SK-N-SH (cell line): ENCODE data around the gene PRKG1. TPM values are rescaled to one million over a fixed set of nuclear protein-coding genes. Genes with fewer than 3 reads are reported as not detected.

Experiments
- CTCF ChIA-PET: fragments of 300-600, 350-600 bp; formaldehyde crosslinking; extraction: SDS; loops from one replicate; lab custom pipeline; 2021; lab: Yijun Ruan, JAX
- POLR2A ChIA-PET: fragments of 350-600 bp; sonication (Branson Sonifier 250); formaldehyde crosslinking; extraction: SDS; loops from one replicate; lab custom pipeline; 2020; ENCODE audit warnings: antibody characterized with exemption, inconsistent platforms; lab: Yijun Ruan, JAX
- DNase-seq: peaks from one replicate; pipeline ENCODE4 v3.0.0; 2012
- H2AFZ ChIP-seq: fragments of 200-600 bp; sonication (generic); 2 replicates; pipeline ENCODE4 v1.8.1; 2016; ENCODE audit warnings: antibody characterized with exemption, mild to moderate bottlenecking, low read depth
- H3F3A ChIP-seq: fragments of 200-600 bp; sonication (generic); replicated peaks from 2 replicates; pipeline ENCODE3; 2016; ENCODE audit warnings: antibody characterized with exemption, mild to moderate bottlenecking; ENCODE audit not compliant: insufficient read depth
- H3K27ac ChIP-seq, 2 experiments: fragments of 200-500 bp in 1 of 2; fragments of 200-600 bp in 1 of 2; sonication (Bioruptor generic) in 1 of 2; sonication (generic), shearing (Covaris generic) in 1 of 2; 2 replicates each; pipeline versions ENCODE4 v1.5.1 to v1.6.1; 2014 to 2016; ENCODE audit warnings: low read depth in 2 of 2, inconsistent platforms in 1 of 2, low read length in 1 of 2, mild to moderate bottlenecking in 1 of 2, mixed read lengths in 1 of 2
- H3K27me3 ChIP-seq: fragments of 200-600 bp; sonication (generic), shearing (Covaris generic); 2 replicates; pipeline ENCODE4 v1.6.1; 2016; ENCODE audit warnings: mixed run types; ENCODE audit not compliant: insufficient read depth
- H3K36me3 ChIP-seq, 2 experiments: fragments of 200-500 bp in 1 of 2; fragments of 200-600 bp in 1 of 2; sonication (Bioruptor generic) in 1 of 2; sonication (generic) in 1 of 2; replicated peaks in 1 of 2; 2 replicates each; pipeline versions ENCODE3 to v1.5.1; 2014 to 2016; ENCODE audit warnings: low read length in 1 of 2, mild to moderate bottlenecking in 1 of 2; ENCODE audit not compliant: insufficient read depth in 2 of 2, control insufficient read depth in 1 of 2
- H3K4me1 ChIP-seq, 2 experiments: fragments of 200-500 bp in 1 of 2; fragments of 200-600 bp in 1 of 2; sonication (Bioruptor generic) in 1 of 2; sonication (generic), shearing (Covaris generic) in 1 of 2; 2 replicates each; pipeline versions ENCODE4 v1.5.1 to v1.6.1; 2014 to 2016; ENCODE audit warnings: low read depth in 1 of 2, low read length in 1 of 2, mixed run types in 1 of 2; ENCODE audit not compliant: insufficient read depth in 2 of 2, control insufficient read depth in 1 of 2
- H3K4me2 ChIP-seq: fragments of 200-600 bp; sonication (generic), shearing (Covaris generic); 2 replicates; pipeline ENCODE4 v1.6.1; 2017; ENCODE audit warnings: mixed run types
- H3K4me3 ChIP-seq, 2 experiments: fragments of 200-500 bp in 1 of 2; fragments of 200-600 bp in 1 of 2; sonication (Bioruptor generic) in 1 of 2; sonication (generic), shearing (Covaris generic) in 1 of 2; 2 replicates each; pipeline versions ENCODE4 v1.5.1 to v1.8.1; 2014 to 2016; ENCODE audit warnings: low read depth in 2 of 2, inconsistent platforms in 1 of 2, low read length in 1 of 2, mild to moderate bottlenecking in 1 of 2, mixed read lengths in 1 of 2, moderate library complexity in 1 of 2
- H3K79me2 ChIP-seq: fragments of 200-600 bp; sonication (generic); 2 replicates; pipeline ENCODE4 v1.8.1; 2017; ENCODE audit warnings: mild to moderate bottlenecking; ENCODE audit not compliant: insufficient read depth
- H3K9ac ChIP-seq: fragments of 200-600 bp; sonication (generic); 2 replicates; pipeline ENCODE4 v1.6.1; 2017; ENCODE audit warnings: mixed run types
- H3K9me2 ChIP-seq: fragments of 200-600 bp; sonication (generic); 2 replicates; pipeline ENCODE4 v1.6.1; 2017; ENCODE audit warnings: mixed run types
- H3K9me3 ChIP-seq: fragments of 200-600 bp; sonication (generic); 2 replicates; pipeline ENCODE4 v1.6.1; 2017; ENCODE audit warnings: mixed run types, mild to moderate bottlenecking, moderate library complexity
- H4K20me1 ChIP-seq: fragments of 200-600 bp; sonication (generic); 2 replicates; pipeline ENCODE4 v1.6.1; 2017; ENCODE audit warnings: mild to moderate bottlenecking, mixed run types; ENCODE audit not compliant: insufficient read depth
- EZH2phosphoT487 ChIP-seq: fragments of 200-600 bp; sonication (generic); IDR thresholded peaks from 2 replicates; pipeline ENCODE4 v1.6.1; 2017; ENCODE audit warnings: low read depth, mixed run types, mild to moderate bottlenecking, antibody characterized with exemption, moderate library complexity, borderline replicate concordance
- FOXJ3 ChIP-seq: sonication (generic); formaldehyde crosslinking; IDR thresholded peaks from 2 replicates; pipeline ENCODE4 v1.5.1; 2020; ENCODE audit warnings: mild to moderate bottlenecking, missing genetic modification reagents
- FOXM1 ChIP-seq: IDR thresholded peaks from 2 replicates; pipeline ENCODE4 v1.4.0; 2012; ENCODE audit warnings: low read depth, mild to moderate bottlenecking
- GABPA ChIP-seq: IDR thresholded peaks from 2 replicates; pipeline ENCODE4 v1.4.0; 2012; ENCODE audit warnings: low read depth, mild to moderate bottlenecking
- MAX ChIP-seq: IDR thresholded peaks from 2 replicates; pipeline ENCODE4 v1.4.0; 2012; ENCODE audit warnings: low read depth
- MEF2A ChIP-seq: IDR thresholded peaks from 2 replicates; pipeline ENCODE4 v1.4.0; 2012; ENCODE audit warnings: low read depth, borderline replicate concordance
- NFIC ChIP-seq: IDR thresholded peaks from 2 replicates; pipeline ENCODE4 v1.4.0; 2012; ENCODE audit warnings: borderline replicate concordance
- REST ChIP-seq: IDR thresholded peaks from 2 replicates; pipeline ENCODE4 v1.6.1; 2012; ENCODE audit warnings: mild to moderate bottlenecking, low read depth, low read length, moderate library complexity
- RFX5 ChIP-seq: IDR thresholded peaks from 2 replicates; pipeline ENCODE4 v1.6.1; 2012; ENCODE audit warnings: mild to moderate bottlenecking, improper control_type of control experiment, low read length
- RXRA ChIP-seq: IDR thresholded peaks from 2 replicates; pipeline ENCODE4 v1.4.0; 2012; ENCODE audit warnings: low read depth, mild to moderate bottlenecking, borderline replicate concordance
- TAF1 ChIP-seq: IDR thresholded peaks from 2 replicates; pipeline ENCODE4 v1.6.1; 2012; ENCODE audit warnings: low read depth, mild to moderate bottlenecking, low read length, moderate library complexity, borderline replicate concordance
- ZBTB33 ChIP-seq: IDR thresholded peaks from 2 replicates; pipeline ENCODE4 v1.4.0; 2012; ENCODE audit warnings: low read depth, borderline replicate concordance
- polyA plus RNA-seq, 3 experiments: library from polyadenylated mRNA; depleted of rRNA; stranded (reverse); fragments of >200 nt; gene quantifications; 2 replicates each; pipeline ENCODE4 v1.2.3, GENCODE V29; 2012

The PRKG1 gene
- polyA plus RNA-seq, 1 of the 3 experiments (the other 2 are of a cell fraction) = 4.1 TPM

- no peaks in the 10 kb centered on the region for H3K27me3 ChIP-seq
- no peaks in the 10 kb centered on the region for H4K20me1 ChIP-seq
- no peak overlapping the region for H3K9ac ChIP-seq
- H2AFZ ChIP-seq = no peak overlapping the region
- H3K27ac ChIP-seq = peak overlapping the region in 1 of 2 experiments; percentile 64; a peak in 1 of 4 replicates
- no peaks in the 10 kb centered on the region for H3K9me2 ChIP-seq
- H3F3A ChIP-seq = no peaks in the 10 kb centered on the region
- no peaks in the 10 kb centered on the region for H3K79me2 ChIP-seq
- no peak overlapping the region for H3K4me3 ChIP-seq
- H3K4me1 ChIP-seq = peaks cover 0 to 5% of the 10 kb centered on the region in 2 experiments; a peak in 2 of 4 replicates
- ChIA-PET POLR2A (no interaction called here), CTCF (interaction anchor here (0.8 to 1.4 kb wide), 4 partner anchors 16 to 1188 kb away, joined by 3 read pairs; no protein-coding TSS in a partner anchor)
- H3K36me3 ChIP-seq = no peaks in the 10 kb centered on the region
- DNase-seq = no peak
- no peak overlapping the region for H3K4me2 ChIP-seq
- TF ChIP-seq MEF2A (no peak), RXRA (no peak), EZH2phosphoT487 (no peak), NFIC (no peak), RFX5 (no peak), MAX (no peak), TAF1 (no peak), REST (no peak), FOXM1 (no peak), GABPA (no peak), FOXJ3 (CRISPR knock-in tag) (no peak), ZBTB33 (no peak)
- H3K9me3 ChIP-seq = no peaks in the 10 kb centered on the region
These were observed 45.9 kb upstream of the PRKG1 start for GRCh38 chr10:51028420-51028819.
